Measurements from ENCODE around the gene PWWP2A. TPM values are rescaled to one million over a fixed set of nuclear protein-coding genes. Genes with fewer than 3 reads are reported as not detected.

Gene PWWP2A
- total and polyA plus RNA-seq, 2 of the 8 experiments (the other 6 are each of a cell fraction or from before 2014, with no cell fraction given), result 18.5 to 63.0 TPM

GRCh38 chr5:160083501-160083900, 35.7 kb downstream of the PWWP2A start (continued):
- TF ChIP-seq EZH2 (IDR thresholded peaks at IDR 0.05; ENCODE audit: low read depth, low read length, severe bottlenecking) (no peak), TBP (IDR thresholded peaks at IDR 0.05; ENCODE audit: low read depth, low read length) (no peak), CHD7 (IDR thresholded peaks at IDR 0.05; ENCODE audit: insufficient replicate concordance, low read length) (no peak), CHD1 (IDR thresholded peaks at IDR 0.05; ENCODE audit: low read depth, low read length) (no peak)
